ENCODE results near the gene DBR1.
A peak's percentile ranks its signal among the peaks of the same experiment; 100 is the strongest.

The DBR1 gene

GRCh38 chr3:138200424-138200823 lies 25.7 kb upstream of the DBR1 start:
- H3K4me3 ChIP-seq (replicated peaks; ENCODE audit: low read depth, low read length) = no peak overlapping the region
- no peak for TF ChIP-seq CTCF (IDR thresholded peaks at IDR 0.05; ENCODE audit: low read length, missing control alignments)
- DNase-seq (ENCODE audit: low read depth) = no peak

- H3K4me3 ChIP-seq (replicated peaks; ENCODE audit: low read depth, low read length) = no peak overlapping the region
- DNase-seq (ENCODE audit: low read depth) = no peak
- no peak for TF ChIP-seq CTCF (IDR thresholded peaks at IDR 0.05; ENCODE audit: low read length, missing control alignments)
Observed at GRCh38 chr3:138199851-138200250, 25.1 kb upstream of the DBR1 start.

- no peak for DNase-seq (ENCODE audit: low read depth)
- H3K4me3 ChIP-seq (replicated peaks; ENCODE audit: low read depth, low read length) = no peak overlapping the region
- TF ChIP-seq CTCF (IDR thresholded peaks at IDR 0.05; ENCODE audit: low read length, missing control alignments) = no peak
Observed at GRCh38 chr3:138197524-138197923, 22.8 kb upstream of the DBR1 start.

- TF ChIP-seq CTCF (IDR thresholded peaks at IDR 0.05; ENCODE audit: low read length, missing control alignments) = no peak
- DNase-seq (ENCODE audit: low read depth) = peak; percentile 60
- H3K4me3 ChIP-seq (replicated peaks; ENCODE audit: low read depth, low read length) = no peak overlapping the region
Observed at GRCh38 chr3:138197058-138197457, 22.3 kb upstream of the DBR1 start.

- no peak for DNase-seq (ENCODE audit: low read depth)
- TF ChIP-seq CTCF (IDR thresholded peaks at IDR 0.05; ENCODE audit: low read length, missing control alignments) = no peak
Observed at GRCh38 chr3:138196023-138196422, 21.3 kb upstream of the DBR1 start.

GRCh38 chr3:138195481-138195880 lies 20.8 kb upstream of the DBR1 start:
- DNase-seq (ENCODE audit: low read depth) = no peak
- no peak for TF ChIP-seq CTCF (IDR thresholded peaks at IDR 0.05; ENCODE audit: low read length, missing control alignments)
- H3K4me3 ChIP-seq (replicated peaks; ENCODE audit: low read depth, low read length) = no peak overlapping the region

More at GRCh38 chr3:138196023-138196422, 21.3 kb upstream of the DBR1 start:
- no peak overlapping the region for H3K4me3 ChIP-seq (replicated peaks; ENCODE audit: low read depth, low read length)

GRCh38 chr3:138188013-138188730 lies 13.5 kb upstream of the DBR1 start:
- TF ChIP-seq CTCF (IDR thresholded peaks at IDR 0.05; ENCODE audit: low read length, missing control alignments) = no peak
- peak; percentile 71 for DNase-seq (ENCODE audit: low read depth)
- H3K4me3 ChIP-seq (replicated peaks; ENCODE audit: low read depth, low read length) = peak overlapping the region; percentile 68
